ENCODE data around the gene CDH2.

Gene CDH2

DNA sequence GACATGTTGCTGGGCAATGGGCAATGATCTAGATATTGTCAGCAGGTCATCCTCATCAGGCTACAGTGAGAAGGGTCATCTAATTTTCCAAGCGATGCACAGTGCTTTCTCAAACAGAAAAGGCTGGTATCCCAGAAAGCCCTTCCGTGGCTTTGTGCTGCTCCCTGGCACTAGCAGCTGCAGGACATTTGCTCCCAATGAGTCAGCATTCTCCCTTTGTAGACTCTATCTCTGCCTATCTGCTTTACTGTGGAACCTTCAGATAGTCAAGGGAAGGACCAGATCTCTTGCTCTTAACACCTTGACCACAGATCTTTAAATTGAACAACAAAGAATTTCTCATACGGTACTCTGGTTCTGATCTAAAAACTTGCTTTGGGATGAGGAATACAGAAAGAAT lies 101.4 kb downstream of the CDH2 start:
- H3K4me3 ChIP-seq (ENCODE audit: low read length), result no peak overlapping the region
- no peak for DNase-seq (ENCODE audit: low read depth)
- TF ChIP-seq CTCF (conservative IDR thresholded peaks at IDR 0.05; ENCODE audit: low read depth, low read length), result no peak

DNA sequence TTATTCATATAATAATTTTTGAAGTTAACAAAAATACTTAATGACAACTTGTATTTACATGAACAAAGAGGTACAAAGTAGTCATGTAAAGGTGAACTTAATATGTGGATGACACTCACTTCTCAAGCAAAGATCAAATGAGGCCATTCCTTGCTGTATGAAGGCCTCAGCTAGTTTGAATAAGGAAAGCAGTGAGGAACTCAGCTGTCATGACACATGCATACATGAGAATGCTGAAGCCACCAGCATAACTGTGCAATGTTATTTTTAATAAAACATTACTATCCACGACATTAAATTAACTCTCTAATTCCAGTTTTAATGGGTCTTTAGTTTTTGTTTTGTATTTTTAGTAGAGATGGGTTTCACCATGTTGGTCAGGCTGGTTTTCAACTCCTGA lies 102.9 kb downstream of the CDH2 start:
- TF ChIP-seq CTCF (conservative IDR thresholded peaks at IDR 0.05; ENCODE audit: low read depth, low read length), result no peak
- no peak overlapping the region for H3K4me3 ChIP-seq (ENCODE audit: low read length)
- DNase-seq (ENCODE audit: low read depth), result no peak

DNA sequence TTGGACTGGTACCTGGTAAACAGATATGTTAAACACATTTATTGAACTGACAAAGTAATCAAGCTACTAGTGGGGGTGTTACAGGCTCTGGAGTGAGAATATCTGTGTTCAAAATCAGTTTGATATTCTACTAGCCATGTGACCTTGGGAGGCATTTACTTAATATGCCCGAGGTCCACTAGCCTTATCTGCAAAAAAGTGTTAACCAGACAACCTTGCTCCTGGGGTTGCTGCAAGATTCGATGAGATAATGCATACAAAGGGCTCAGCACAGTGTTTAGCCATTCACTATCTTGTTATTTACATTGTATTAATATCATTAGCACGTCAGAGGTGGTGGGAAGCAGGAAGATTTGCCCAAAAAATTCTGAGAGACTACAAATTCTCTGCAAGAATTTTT lies 103.3 kb downstream of the CDH2 start:
- no peak overlapping the region for H3K4me3 ChIP-seq (ENCODE audit: low read length)
- TF ChIP-seq CTCF (conservative IDR thresholded peaks at IDR 0.05; ENCODE audit: low read depth, low read length), result no peak
- no peak for DNase-seq (ENCODE audit: low read depth)

DNA sequence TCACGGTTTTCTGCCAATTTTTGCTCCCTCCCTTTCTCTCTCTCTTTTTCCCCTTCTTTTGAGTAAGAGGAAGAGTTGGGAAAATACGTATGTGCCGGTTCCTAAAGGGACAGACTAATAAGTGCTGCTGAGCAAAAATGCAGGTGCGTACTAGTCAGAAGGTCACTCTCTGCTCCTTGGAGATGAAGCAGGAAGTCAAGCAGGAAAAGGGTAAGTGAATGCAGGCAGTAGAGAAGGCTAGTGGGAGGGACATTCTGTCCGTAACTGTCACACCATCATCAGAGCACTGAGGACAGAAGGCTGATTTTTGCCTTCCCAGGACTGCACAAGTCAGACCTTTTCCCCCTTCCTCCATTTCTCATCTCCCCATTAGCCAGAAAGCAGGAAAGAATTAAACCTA lies 105.7 kb downstream of the CDH2 start:
- no peak for DNase-seq (ENCODE audit: low read depth)
- no peak overlapping the region for H3K4me3 ChIP-seq (ENCODE audit: low read length)
- no peak for TF ChIP-seq CTCF (conservative IDR thresholded peaks at IDR 0.05; ENCODE audit: low read depth, low read length)

DNA sequence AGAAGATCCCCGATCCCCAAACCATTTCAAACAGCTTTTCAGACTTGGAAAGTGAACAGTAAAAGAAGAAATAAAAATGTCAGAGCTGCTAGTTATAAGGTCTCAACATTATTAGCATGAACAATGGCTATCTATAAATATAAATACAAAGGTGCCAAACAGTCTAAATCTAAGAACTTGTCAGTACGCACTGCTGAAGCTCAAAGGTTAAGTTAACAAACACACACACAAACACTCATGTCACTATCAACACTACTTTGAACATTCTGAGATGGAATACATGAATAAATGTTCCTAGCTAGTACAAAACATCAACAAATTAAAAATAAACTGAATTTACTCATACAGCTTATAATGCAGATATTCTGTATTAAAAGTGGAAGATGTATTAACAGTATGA lies 108.7 kb downstream of the CDH2 start:
- no peak overlapping the region for H3K4me3 ChIP-seq (ENCODE audit: low read length)
- TF ChIP-seq CTCF (conservative IDR thresholded peaks at IDR 0.05; ENCODE audit: low read depth, low read length), result no peak
- DNase-seq (ENCODE audit: low read depth), result no peak

GRCh38 chr18:28067346-28067745 lies 109.6 kb downstream of the CDH2 start:
- H3K4me3 ChIP-seq (ENCODE audit: low read length), result no peak overlapping the region
- DNase-seq (ENCODE audit: low read depth), result no peak
- no peak for TF ChIP-seq CTCF (conservative IDR thresholded peaks at IDR 0.05; ENCODE audit: low read depth, low read length)

GRCh38 chr18:28065793-28066186 lies 111.1 kb downstream of the CDH2 start:
- no peak for DNase-seq (ENCODE audit: low read depth)
- TF ChIP-seq CTCF (conservative IDR thresholded peaks at IDR 0.05; ENCODE audit: low read depth, low read length), result no peak
- no peak overlapping the region for H3K4me3 ChIP-seq (ENCODE audit: low read length)
